Neural progenitor cell (in vitro differentiated cells): Measurements from ENCODE around the gene STEEP1. TPM values are rescaled to one million over a fixed set of nuclear protein-coding genes. Genes with fewer than 3 reads are reported as not detected.

Source experiments
- DNase-seq: peaks from one replicate; pipeline ENCODE4 v3.0.0-alpha.2; 2016; ENCODE audit warnings: low spot score
- H2AFZ ChIP-seq: fragments of 200-600 bp; sonication (generic); replicated peaks from 2 replicates; pipeline ENCODE4 v1.6.1; 2016; ENCODE audit warnings: antibody characterized with exemption
- H3F3A ChIP-seq: fragments of 200-600 bp; sonication (generic); 2 replicates; pipeline ENCODE4 v1.6.1; 2016; ENCODE audit warnings: antibody characterized with exemption, low read depth
- H3K27ac ChIP-seq: fragments of 200-600 bp; sonication (generic); 2 replicates; pipeline ENCODE4 v1.5.1; 2016; ENCODE audit warnings: mild to moderate bottlenecking
- H3K27me3 ChIP-seq: fragments of 200-600 bp; sonication (generic); 2 replicates; pipeline ENCODE4 v1.6.1; 2016; ENCODE audit warnings: mild to moderate bottlenecking, moderate library complexity
- H3K36me3 ChIP-seq: fragments of 200-600 bp; sonication (generic); 2 replicates; pipeline ENCODE4 v1.5.1; 2016
- H3K4me1 ChIP-seq: fragments of 200-600 bp; sonication (generic); 2 replicates; pipeline ENCODE4 v1.6.1; 2016; ENCODE audit warnings: mixed run types
- H3K4me2 ChIP-seq: fragments of 200-600 bp; sonication (generic); 2 replicates; pipeline ENCODE4 v1.6.1; 2016
- H3K4me3 ChIP-seq: fragments of 200-600 bp; sonication (generic); 2 replicates; pipeline ENCODE4 v1.5.1; 2016
- H3K79me2 ChIP-seq: fragments of 200-600 bp; sonication (generic); 2 replicates; pipeline ENCODE4 v1.6.1; 2016; ENCODE audit warnings: low read depth
- H3K9ac ChIP-seq: fragments of 200-600 bp; sonication (generic); 2 replicates; pipeline ENCODE4 v1.6.1; 2016
- H3K9me3 ChIP-seq: fragments of 200-600 bp; sonication (generic); 2 replicates; pipeline ENCODE4 v1.5.1; 2016; ENCODE audit warnings: low read depth
- H4K20me1 ChIP-seq: fragments of 200-600 bp; sonication (generic); 2 replicates; pipeline ENCODE4 v1.6.1; 2016; ENCODE audit warnings: low read depth
- H3K27ac Mint-ChIP-seq: 3 replicates; pipeline ENCODE4 v1.8.0; 2021; ENCODE audit warnings: mixed read lengths
- H3K27me3 Mint-ChIP-seq: 2 replicates; pipeline ENCODE4 v1.8.0; 2022; ENCODE audit warnings: low read depth, mild to moderate bottlenecking, inconsistent platforms, moderate library complexity, mixed read lengths; ENCODE audit not compliant: insufficient read depth
- H3K36me3 Mint-ChIP-seq: 3 replicates; pipeline ENCODE4 v1.8.0; 2021; ENCODE audit warnings: mixed read lengths
- H3K4me1 Mint-ChIP-seq: 3 replicates; pipeline ENCODE4 v1.8.0; 2021; ENCODE audit warnings: mixed read lengths
- H3K4me3 Mint-ChIP-seq: 3 replicates; pipeline ENCODE4 v1.8.0; 2021; ENCODE audit warnings: mild to moderate bottlenecking, moderate library complexity, mixed read lengths
- H3K9me3 Mint-ChIP-seq: 3 replicates; pipeline ENCODE4 v1.8.0; 2020; ENCODE audit warnings: mixed read lengths
- CTCF ChIP-seq: fragments of 200-600 bp; sonication (generic); IDR thresholded peaks from 2 replicates; pipeline ENCODE4 v1.5.1; 2017; ENCODE audit warnings: antibody characterized with exemption, mild to moderate bottlenecking
- EZH2 ChIP-seq: fragments of 200-600 bp; sonication (generic); IDR thresholded peaks from 2 replicates; pipeline ENCODE4 v1.6.1; 2017; ENCODE audit warnings: antibody characterized with exemption, mild to moderate bottlenecking, moderate library complexity
- EZH2phosphoT487 ChIP-seq: fragments of 200-600 bp; sonication (generic); IDR thresholded peaks from 2 replicates; pipeline ENCODE4 v1.6.1; 2017; ENCODE audit warnings: antibody characterized with exemption
- total RNA-seq: library from RNA; depleted of rRNA; stranded (reverse); fragments of >200 nt; gene quantifications from 2 replicates; pipeline ENCODE4 v1.2.3, GENCODE V29; 2015; ENCODE audit warnings: low replicate concordance

The STEEP1 gene
- total RNA-seq, 1 donor from 2014 or later = 53.5 TPM

- no peak overlapping the region for H3K27ac Mint-ChIP-seq
- Histone ChIP-seq H3K4me1 (no peaks in the 10 kb centered on the region), H2AFZ (no peak overlapping the region), H3F3A (no peaks in the 10 kb centered on the region), H3K9me3 (no peaks in the 10 kb centered on the region), H3K9ac (no peak overlapping the region), H3K27ac (no peak overlapping the region), H3K4me3 (no peak overlapping the region), H3K27me3 (no peaks in the 10 kb centered on the region), H3K4me2 (no peak overlapping the region), H4K20me1 (peaks cover 17% of the 10 kb centered on the region), H3K79me2 (peaks cover 56% of the 10 kb centered on the region), H3K36me3 (no peaks in the 10 kb centered on the region)
- no peaks in the 10 kb centered on the region for H3K27me3 Mint-ChIP-seq
- TF ChIP-seq EZH2 (no peak), EZH2phosphoT487 (no peak), CTCF (no peak)
- DNase-seq = no peak
- peaks cover 1% of the 10 kb centered on the region for H3K36me3 Mint-ChIP-seq
- no peak overlapping the region for H3K4me3 Mint-ChIP-seq
- H3K9me3 Mint-ChIP-seq = peaks cover 14% of the 10 kb centered on the region
- peaks cover 4% of the 10 kb centered on the region for H3K4me1 Mint-ChIP-seq
Observed at GRCh38 chrX:119602701-119603255, 37.6 kb upstream of the STEEP1 start.

- Mint-ChIP-seq H3K4me1 (no peaks in the 10 kb centered on the region), H3K27me3 (peaks cover 2% of the 10 kb centered on the region), H3K9me3 (peaks cover 3% of the 10 kb centered on the region), H3K4me3 (no peak overlapping the region), H3K27ac (no peak overlapping the region), H3K36me3 (peaks cover 10% of the 10 kb centered on the region)
- no peak overlapping the region for H3K4me3 ChIP-seq
- H3K79me2 ChIP-seq = no peaks in the 10 kb centered on the region
- no peak for DNase-seq
- no peak overlapping the region for H3K27ac ChIP-seq
- H3K4me1 ChIP-seq = no peaks in the 10 kb centered on the region
- no peak for TF ChIP-seq EZH2
- no peak for TF ChIP-seq CTCF
- no peak for TF ChIP-seq EZH2phosphoT487
- H4K20me1 ChIP-seq = no peaks in the 10 kb centered on the region
- no peaks in the 10 kb centered on the region for H3K9me3 ChIP-seq
- H3K9ac ChIP-seq = no peak overlapping the region
- no peak overlapping the region for H2AFZ ChIP-seq
- no peaks in the 10 kb centered on the region for H3F3A ChIP-seq
- H3K27me3 ChIP-seq = no peaks in the 10 kb centered on the region
- H3K4me2 ChIP-seq = no peak overlapping the region
- no peaks in the 10 kb centered on the region for H3K36me3 ChIP-seq
Observed at GRCh38 chrX:119589810-119590209, 24.6 kb upstream of the STEEP1 start.

- no peaks in the 10 kb centered on the region for H3K9me3 ChIP-seq
- no peaks in the 10 kb centered on the region for H4K20me1 ChIP-seq
- H3K27me3 Mint-ChIP-seq = peaks cover 2% of the 10 kb centered on the region
- no peaks in the 10 kb centered on the region for H3K27me3 ChIP-seq
- no peak overlapping the region for H3K4me2 ChIP-seq
- no peaks in the 10 kb centered on the region for H3K79me2 ChIP-seq
- no peaks in the 10 kb centered on the region for H3K9me3 Mint-ChIP-seq
- no peaks in the 10 kb centered on the region for H3K4me1 ChIP-seq
- no peak overlapping the region for H3K4me3 ChIP-seq
- H3K27ac Mint-ChIP-seq = no peak overlapping the region
- no peak for DNase-seq
- TF ChIP-seq EZH2 (no peak), EZH2phosphoT487 (no peak), CTCF (no peak)
- H3K4me3 Mint-ChIP-seq = no peak overlapping the region
- H3K9ac ChIP-seq = no peak overlapping the region
- H2AFZ ChIP-seq = no peak overlapping the region
- peaks cover 4% of the 10 kb centered on the region for H3K36me3 ChIP-seq
- H3K4me1 Mint-ChIP-seq = no peaks in the 10 kb centered on the region
- no peaks in the 10 kb centered on the region for H3F3A ChIP-seq
- H3K27ac ChIP-seq = no peak overlapping the region
- H3K36me3 Mint-ChIP-seq = no peaks in the 10 kb centered on the region
Observed at GRCh38 chrX:119583431-119584059, 18.3 kb upstream of the STEEP1 start.
